HCT116 (cell line): ENCODE data around the gene AK5. TPM values are rescaled to one million over a fixed set of nuclear protein-coding genes. Genes with fewer than 3 reads are reported as not detected.

Source experiments
- ATAC-seq: fragments of 200-7000 bp; cut with Tn5 transposase; 2 replicates; pipeline ENCODE4 v1.9.1; 2020; ENCODE audit warnings: mild to moderate bottlenecking, moderate library complexity
- BruUV-seq: library from RNA; stranded (reverse); fragments of 400-500 nt; replicated peaks from 2 replicates; lab custom pipeline; 2021; lab: Mats Ljungman, UMichigan
- CTCF ChIA-PET: fragments of 300-600 bp; sonication (Branson Sonifier 250); formaldehyde crosslinking; loops from one replicate; lab custom pipeline; 2021; ENCODE audit warnings: antibody characterized with exemption; lab: Charles Lee
- POLR2A ChIA-PET: fragments of 300-600, 350-600 bp; sonication (Branson Sonifier 250); formaldehyde crosslinking; loops from one replicate; lab custom pipeline; 2021; ENCODE audit warnings: antibody characterized with exemption; lab: Charles Lee
- RAD21 ChIA-PET, 2 experiments: fragments of 300-600 bp; sonication (Branson Sonifier 250); formaldehyde crosslinking; loops; one replicate each; lab custom pipeline; 2023; ENCODE audit warnings: low total read pairs in 2 of 2; ENCODE audit not compliant: uncharacterized antibody in 2 of 2, unreplicated experiment in 2 of 2, low non-redundant PET in 1 of 2; lab: Charles Lee
- DNase-seq: peaks from one replicate; pipeline ENCODE4 v3.0.0-alpha.2; 2010; ENCODE audit warnings: low read depth, low spot score
- H2AFZ ChIP-seq: fragments of 200-600 bp; shearing (Covaris generic), sonication (generic); 2 replicates; pipeline ENCODE4 v1.6.1; 2017; ENCODE audit warnings: low read depth, mixed run types, mixed read lengths, antibody characterized with exemption, low read length; ENCODE audit not compliant: poor library complexity, severe bottlenecking
- H3K27ac ChIP-seq: 2 replicates; pipeline ENCODE4 v1.5.1; 2012; ENCODE audit warnings: low read depth, low read length
- H3K27me3 ChIP-seq: fragments of 200-600 bp; sonication (generic); 2 replicates; pipeline ENCODE4 v1.6.1; 2016; ENCODE audit warnings: mixed run types, low read length, mixed read lengths; ENCODE audit not compliant: insufficient read depth
- H3K36me3 ChIP-seq, 2 experiments: fragments of 200-500 bp in 1 of 2; fragments of 200-600 bp in 1 of 2; sonication (Bioruptor generic) in 1 of 2; sonication (generic) in 1 of 2; 2 replicates each; pipeline versions ENCODE4 v1.5.1 to v1.6.1; 2014 to 2016; ENCODE audit warnings: low read length in 2 of 2, inconsistent platforms in 1 of 2, mixed read lengths in 1 of 2, mixed run types in 1 of 2; ENCODE audit not compliant: insufficient read depth in 2 of 2, control insufficient read depth in 1 of 2
- H3K4me1 ChIP-seq, 2 experiments: fragments of 200-600 bp in 1 of 2; sonication (generic) in 1 of 2; 2 replicates each; pipeline versions ENCODE4 v1.5.1 to v1.6.1; 2012 to 2017; ENCODE audit warnings: low read length in 2 of 2, inconsistent platforms in 1 of 2, mild to moderate bottlenecking in 1 of 2, mixed read lengths in 1 of 2, mixed run types in 1 of 2, moderate library complexity in 1 of 2; ENCODE audit not compliant: insufficient read depth in 2 of 2, control insufficient read depth in 1 of 2
- H3K4me2 ChIP-seq: fragments of 200-600 bp; sonication (generic); 2 replicates; pipeline ENCODE4 v1.6.1; 2017; ENCODE audit warnings: mixed run types, low read length, mixed read lengths
- H3K4me3 ChIP-seq, 2 experiments: fragments of 200-600 bp in 1 of 2; sonication (generic) in 1 of 2; replicated peaks in 1 of 2; 2 replicates each; pipeline ENCODE4 v1.5.1; 2011 to 2016; ENCODE audit warnings: low read length in 2 of 2, control low read depth in 1 of 2, low read depth in 1 of 2, mild to moderate bottlenecking in 1 of 2, mixed read lengths in 1 of 2, mixed run types in 1 of 2
- H3K79me2 ChIP-seq: fragments of 200-600 bp; sonication (generic); 2 replicates; pipeline ENCODE4 v1.6.1; 2017; ENCODE audit warnings: mild to moderate bottlenecking, mixed run types, low read length, moderate library complexity, mixed read lengths; ENCODE audit not compliant: insufficient read depth
- H3K9ac ChIP-seq: fragments of 200-600 bp; sonication (generic); 2 replicates; pipeline ENCODE4 v1.6.1; 2016; ENCODE audit warnings: low read length, mixed read lengths
- H3K9me2 ChIP-seq: fragments of 200-600 bp; sonication (generic), shearing (Covaris generic); 2 replicates; pipeline ENCODE4 v1.6.1; 2017; ENCODE audit warnings: mixed run types, mild to moderate bottlenecking, moderate library complexity; ENCODE audit not compliant: insufficient read depth
- H3K9me3 ChIP-seq, 2 experiments: fragments of 200-500 bp in 1 of 2; fragments of 200-600 bp in 1 of 2; sonication (Bioruptor generic) in 1 of 2; sonication (generic) in 1 of 2; 2 replicates each; pipeline ENCODE4 v1.6.1; 2014 to 2017; ENCODE audit warnings: low read length in 2 of 2, mixed read lengths in 2 of 2, inconsistent platforms in 1 of 2, low read depth in 1 of 2, mild to moderate bottlenecking in 1 of 2, mixed run types in 1 of 2, moderate library complexity in 1 of 2; ENCODE audit not compliant: control insufficient read depth in 1 of 2, insufficient read depth in 1 of 2
- H4K20me1 ChIP-seq: fragments of 200-600 bp; sonication (generic), shearing (Covaris generic); 2 replicates; pipeline ENCODE4 v1.6.1; 2017; ENCODE audit warnings: mixed run types, mild to moderate bottlenecking, moderate library complexity; ENCODE audit not compliant: insufficient read depth
- ATF3 ChIP-seq: IDR thresholded peaks from 2 replicates; pipeline ENCODE4 v1.6.1; 2012
- CBX3 ChIP-seq: IDR thresholded peaks from 2 replicates; pipeline ENCODE4 v1.6.1; 2012; ENCODE audit warnings: low read depth
- CEBPB ChIP-seq: IDR thresholded peaks from 2 replicates; pipeline ENCODE4 v1.6.1; 2012; ENCODE audit warnings: low read depth
- CTCF ChIP-seq, 3 experiments: fragments of 200-600 bp in 1 of 3; sonication (generic) in 1 of 3; IDR thresholded peaks in 2 of 3; conservative IDR thresholded peaks in 1 of 3; 2 replicates each; pipeline ENCODE4 v1.5.1; 2012 to 2017; ENCODE audit warnings: low read depth in 2 of 3, low read length in 2 of 3, antibody characterized with exemption in 1 of 3, borderline replicate concordance in 1 of 3, control low read depth in 1 of 3, mild to moderate bottlenecking in 1 of 3, mixed read lengths in 1 of 3, mixed run types in 1 of 3, moderate library complexity in 1 of 3; ENCODE audit not compliant: insufficient read depth in 1 of 3
- EGR1 ChIP-seq: IDR thresholded peaks from 2 replicates; pipeline ENCODE4 v1.6.1; 2012; ENCODE audit warnings: low read depth
- EZH2 ChIP-seq: fragments of 200-600 bp; sonication (generic); IDR thresholded peaks from 2 replicates; pipeline ENCODE4 v1.6.1; 2017; ENCODE audit warnings: antibody characterized with exemption, mixed run types
- FOSL1 ChIP-seq: IDR thresholded peaks from 2 replicates; pipeline ENCODE4 v1.6.1; 2012; ENCODE audit warnings: low read depth
- JUND ChIP-seq: IDR thresholded peaks from 2 replicates; pipeline ENCODE4 v1.6.1; 2012
- POLR2A ChIP-seq: IDR thresholded peaks from 2 replicates; pipeline ENCODE4 v1.7.0; 2011; ENCODE audit warnings: borderline replicate concordance; ENCODE audit not compliant: insufficient read depth, insufficient read length; ENCODE audit errors: extremely low read depth
- RAD21 ChIP-seq: IDR thresholded peaks from 2 replicates; pipeline ENCODE4 v1.6.1; 2012; ENCODE audit warnings: low read depth, mild to moderate bottlenecking
- SIN3A ChIP-seq: IDR thresholded peaks from 2 replicates; pipeline ENCODE4 v1.6.1; 2012; ENCODE audit warnings: low read depth
- YY1 ChIP-seq: IDR thresholded peaks from 2 replicates; pipeline ENCODE4 v1.6.1; 2011; ENCODE audit warnings: low read length, low read depth, moderate library complexity, mild to moderate bottlenecking; ENCODE audit not compliant: insufficient replicate concordance; ENCODE audit errors: extremely low read depth
- ZBTB33 ChIP-seq: IDR thresholded peaks from 2 replicates; pipeline ENCODE4 v1.6.1; 2011; ENCODE audit warnings: mild to moderate bottlenecking, low read length, moderate library complexity; ENCODE audit not compliant: insufficient replicate concordance; ENCODE audit errors: extremely low read depth
- ZNF274 ChIP-seq: fragments of 200-500 bp; sonication (Bioruptor generic); IDR thresholded peaks from 2 replicates; pipeline ENCODE4 v1.6.1; 2014; ENCODE audit warnings: mild to moderate bottlenecking, low read depth, low read length, inconsistent platforms
- intact Hi-C: fragments of 100-400 bp; cut with micrococcal nuclease; formaldehyde crosslinking; loops from 2 replicates; pipeline ENCODE4 v1.10.0; 2022
- total RNA-seq: library from RNA; stranded (reverse); gene quantifications from one replicate; pipeline ENCODE4 v1.2.1, GENCODE V29; 2021; ENCODE audit not compliant: unreplicated experiment

The AK5 gene
- total RNA-seq, 1 experiment from 2014 or later: 0.22 TPM

- Histone ChIP-seq H3K27ac (no peak overlapping the region), H3K36me3 (no peaks in the 10 kb centered on the region), H3K4me2 (no peak overlapping the region), H3K9me2 (no peaks in the 10 kb centered on the region), H3K27me3 (no peaks in the 10 kb centered on the region), H3K4me1 (peaks cover 9 to 16% of the 10 kb centered on the region in 2 experiments; a peak in 3 of 4 replicates), H3K79me2 (no peaks in the 10 kb centered on the region), H2AFZ (no peak overlapping the region), H3K9me3 (no peaks in the 10 kb centered on the region), H4K20me1 (no peaks in the 10 kb centered on the region), H3K9ac (no peak overlapping the region), H3K4me3 (no peak overlapping the region)
- RAD21 ChIA-PET: no interaction called here
- no peak for ATAC-seq
- no TSS peak for BruUV-seq
- intact Hi-C loops: no loop called here
- DNase-seq: no peak
- no peak for TF ChIP-seq ZNF274
- TF ChIP-seq JUND: no peak
- no peak for TF ChIP-seq EGR1
- TF ChIP-seq POLR2A: no peak
- TF ChIP-seq CBX3: no peak
- no peak for TF ChIP-seq EZH2
- TF ChIP-seq CEBPB: no peak
- TF ChIP-seq SIN3A: no peak
- no peak for TF ChIP-seq RAD21
- no peak for TF ChIP-seq CTCF (IDR thresholded peaks at IDR 0.05 in 2 of 3, conservative IDR thresholded peaks at IDR 0.05 in 1 of 3; ENCODE audit: borderline replicate concordance in 1 of 3, insufficient read depth in 1 of 3, low read depth in 2 of 3, low read length in 2 of 3)
- TF ChIP-seq FOSL1: no peak
- no peak for TF ChIP-seq ATF3
- TF ChIP-seq ZBTB33: no peak
- no peak for TF ChIP-seq YY1
- CTCF ChIA-PET: no interaction called here
- POLR2A ChIA-PET: interaction anchor here (1.3 kb wide), 1 partner anchor 8 kb away, joined by 3 read pairs; no protein-coding TSS in a partner anchor
Observed at GRCh38 chr1:77544845-77545244, 263.0 kb downstream of the AK5 start.
